K562 (cell line): Measurements from ENCODE around the gene TUT1. TPM values are rescaled to one million over a fixed set of nuclear protein-coding genes. Genes with fewer than 3 reads are reported as not detected.

Experiments used
- BCL6 ChIP-seq: fragments of 250-450 bp; sonication (Bioruptor Pico); IDR thresholded peaks from 2 replicates; pipeline ENCODE4 v1.4.0; 2020
- CC2D1A ChIP-seq: fragments of 450-650 bp; IDR thresholded peaks from 2 replicates; pipeline ENCODE4 v1.6.1; 2017; ENCODE audit warnings: mild to moderate bottlenecking
- DACH1 ChIP-seq: fragments of 450-650 bp; IDR thresholded peaks from 2 replicates; pipeline ENCODE4 v1.6.1; 2018; ENCODE audit not compliant: partially characterized antibody
- FOXK2 ChIP-seq, 2 experiments: fragments of 450-650 bp; IDR thresholded peaks in 1 of 2; conservative IDR thresholded peaks in 1 of 2; 2 replicates each; pipeline ENCODE4 v1.6.1; 2016; ENCODE audit warnings: low read depth in 2 of 2, mild to moderate bottlenecking in 1 of 2
- HCFC1 ChIP-seq: IDR thresholded peaks from 2 replicates; pipeline ENCODE4 v1.6.1; 2012; ENCODE audit warnings: low read depth, low read length, improper control_type of control experiment
- HNRNPLL ChIP-seq: fragments of 200-400 bp; formaldehyde crosslinking; IDR thresholded peaks from 2 replicates; pipeline ENCODE4 v1.6.1; 2017; ENCODE audit warnings: low read length, low read depth, mild to moderate bottlenecking; ENCODE audit not compliant: poor library complexity, severe bottlenecking
- ILK ChIP-seq: fragments of 450-650 bp; IDR thresholded peaks from 2 replicates; pipeline ENCODE4 v1.6.1; 2016; ENCODE audit warnings: missing genetic modification characterization, low read depth, mild to moderate bottlenecking, missing compliant biosample characterization, moderate library complexity, borderline replicate concordance
- LCOR ChIP-seq: sonication (generic); formaldehyde crosslinking; IDR thresholded peaks from 2 replicates; pipeline ENCODE4 v1.8.0; 2022; ENCODE audit warnings: mild to moderate bottlenecking, missing genetic modification reagents
- MCM5 ChIP-seq: fragments of 450-650 bp; IDR thresholded peaks from 2 replicates; pipeline ENCODE4 v1.6.1; 2016; ENCODE audit warnings: low read depth
- NONO ChIP-seq, 2 experiments: fragments of 200-400 bp in 1 of 2; fragments of 450-650 bp in 1 of 2; formaldehyde crosslinking in 1 of 2; IDR thresholded peaks; 2 replicates each; pipeline ENCODE4 v1.6.1; 2017; ENCODE audit warnings: low read depth in 2 of 2, mild to moderate bottlenecking in 2 of 2, moderate library complexity in 2 of 2, low read length in 1 of 2
- RBFOX2 ChIP-seq: fragments of 200-400 bp; formaldehyde crosslinking; IDR thresholded peaks from 2 replicates; pipeline ENCODE4 v1.6.1; 2017; ENCODE audit warnings: low read depth, mild to moderate bottlenecking, low read length, moderate library complexity
- RFX7 ChIP-seq: fragments of 250-450 bp; sonication (Bioruptor Pico); IDR thresholded peaks from 2 replicates; pipeline ENCODE4 v1.5.1; 2021; ENCODE audit warnings: mild to moderate bottlenecking
- SFPQ ChIP-seq: fragments of 200-400 bp; formaldehyde crosslinking; IDR thresholded peaks from 2 replicates; pipeline ENCODE4 v1.6.1; 2017; ENCODE audit warnings: mild to moderate bottlenecking, low read depth, low read length, moderate library complexity
- SMARCC2 ChIP-seq: fragments of 450-650 bp; IDR thresholded peaks from 2 replicates; pipeline ENCODE4 v1.6.1; 2017; ENCODE audit warnings: antibody characterized with exemption, moderate library complexity, mild to moderate bottlenecking, low read depth
- TEAD4 ChIP-seq, 2 experiments: sonication (generic) in 1 of 2; formaldehyde crosslinking in 1 of 2; IDR thresholded peaks; 2 replicates each; pipeline versions ENCODE4 v1.6.1 to v1.8.0; 2012 to 2022; ENCODE audit warnings: borderline replicate concordance in 1 of 2, inconsistent platforms in 1 of 2, low read length in 1 of 2, mild to moderate bottlenecking in 1 of 2, missing genetic modification reagents in 1 of 2
- TRIM25 ChIP-seq: fragments of 450-650 bp; IDR thresholded peaks from 2 replicates; pipeline ENCODE4 v1.7.0; 2016; ENCODE audit warnings: borderline replicate concordance
- UBTF ChIP-seq, 2 experiments: IDR thresholded peaks; 2 replicates each; pipeline ENCODE4 v1.6.1; 2012; ENCODE audit warnings: improper control_type of control experiment in 2 of 2, low read depth in 2 of 2, low read length in 2 of 2, borderline replicate concordance in 1 of 2
- ZFP36 ChIP-seq: fragments of 150-350 bp; IDR thresholded peaks from 2 replicates; pipeline ENCODE4 v1.6.1; 2018; ENCODE audit warnings: low read length, low read depth; ENCODE audit not compliant: partially characterized antibody
- ZNF197 ChIP-seq: fragments of 200-800 bp; sonication (Bioruptor generic); IDR thresholded peaks from 2 replicates; pipeline ENCODE4 v1.6.1; 2016; ENCODE audit warnings: low read depth, missing genetic modification characterization, missing compliant biosample characterization
- ZNF232 ChIP-seq: sonication (generic); formaldehyde crosslinking; IDR thresholded peaks from 2 replicates; pipeline ENCODE4 v1.8.0; 2022; ENCODE audit warnings: mild to moderate bottlenecking, missing genetic modification reagents
- ZNF551 ChIP-seq: fragments of 250-450 bp; sonication (Bioruptor Pico); IDR thresholded peaks from 2 replicates; pipeline ENCODE4 v1.5.0; 2021; ENCODE audit warnings: mild to moderate bottlenecking, moderate library complexity
- ZNF75A ChIP-seq: fragments of 450-650 bp; formaldehyde crosslinking; IDR thresholded peaks from 2 replicates; pipeline ENCODE4 v1.4.0; 2020; ENCODE audit warnings: mild to moderate bottlenecking
- polyA plus RNA-seq, 8 experiments: library from polyadenylated mRNA; depleted of rRNA in 4 of 8; stranded (reverse) in 5 of 8; unstranded in 3 of 8; fragments of >200 nt; fragmentation: Nextera tagmentation in 2 of 8; fragmentation: Illumina TruSeq in 1 of 8; extraction: Ambion mirVana in 2 of 8; extraction: Trizol in 1 of 8; gene quantifications; 2 replicates each; pipeline versions ENCODE4 v1.2.1 to v1.2.3, GENCODE V29; 2011 to 2014; ENCODE audit warnings: inconsistent platforms in 1 of 8, missing spikeins in 1 of 8
- total RNA-seq, 7 experiments: library from RNA; depleted of rRNA in 6 of 7; stranded (reverse); fragments of >200 nt in 6 of 7; fragmentation: Illumina TruSeq in 2 of 7; extraction: Trizol in 2 of 7; gene quantifications; 2 replicates each; pipeline versions ENCODE4 v1.2.1 to v1.2.3, GENCODE V29; 2011 to 2021; ENCODE audit warnings: low replicate concordance in 1 of 7

Gene TUT1
- total and polyA plus RNA-seq, 9 of the 15 experiments (the other 6 are each of a cell fraction or from before 2014, with no cell fraction given): 0.66 to 44.3 (median 15.7) TPM

GRCh38 chr11:62602141-62603071 is 11.1 kb upstream of the TUT1 start (continued):
- TF ChIP-seq CC2D1A (no peak), DACH1 (no peak), BCL6 (CRISPR knock-in tag) (no peak), FOXK2 (conservative IDR thresholded peaks at IDR 0.05 in 1 of 2, IDR thresholded peaks at IDR 0.05 in 1 of 2; ENCODE audit: low read depth in 2 of 2) (no peak), TRIM25 (no peak), ZNF232 (CRISPR knock-in tag) (no peak), ZNF75A (CRISPR knock-in tag) (no peak), MCM5 (no peak), HNRNPLL (peak; percentile 36), ZNF197 (no peak), ZFP36 (no peak), SFPQ (no peak), HCFC1 (no peak), SMARCC2 (no peak), NONO (IDR thresholded peaks at IDR 0.05; ENCODE audit: low read depth in 2 of 2, low read length in 1 of 2) (no peak), RBFOX2 (peak; percentile 52), ZNF551 (CRISPR knock-in tag) (no peak), RFX7 (no peak), UBTF (IDR thresholded peaks at IDR 0.05; ENCODE audit: borderline replicate concordance in 1 of 2, low read depth in 2 of 2, low read length in 2 of 2) (no peak), LCOR (no peak; the same call in 1 of the 2 replicates), ILK (no peak), TEAD4 (IDR thresholded peaks at IDR 0.05; ENCODE audit: low read length) (no peak), TEAD4 (CRISPR knock-in tag; IDR thresholded peaks at IDR 0.05; ENCODE audit: borderline replicate concordance) (no peak)
